Body of pancreas (tissue), 4 donors: ENCODE data around the gene KNTC1.

Source experiments
- CTCF ChIP-seq, 7 experiments: fragments of 450-650 bp in 4 of 7; fragments of 200-600 bp in 3 of 7; sonication (generic) in 3 of 7; IDR thresholded peaks; one replicate each; pipeline ENCODE4 v1.5.1; 2016 to 2019; ENCODE audit warnings: antibody characterized with exemption in 7 of 7
- POLR2A ChIP-seq, 3 donors: fragments of 450-650 bp; IDR thresholded peaks; one replicate each; pipeline ENCODE4 v1.6.1; 2016; ENCODE audit warnings: antibody characterized with exemption in 3 of 3, mild to moderate bottlenecking in 2 of 3

DNA sequence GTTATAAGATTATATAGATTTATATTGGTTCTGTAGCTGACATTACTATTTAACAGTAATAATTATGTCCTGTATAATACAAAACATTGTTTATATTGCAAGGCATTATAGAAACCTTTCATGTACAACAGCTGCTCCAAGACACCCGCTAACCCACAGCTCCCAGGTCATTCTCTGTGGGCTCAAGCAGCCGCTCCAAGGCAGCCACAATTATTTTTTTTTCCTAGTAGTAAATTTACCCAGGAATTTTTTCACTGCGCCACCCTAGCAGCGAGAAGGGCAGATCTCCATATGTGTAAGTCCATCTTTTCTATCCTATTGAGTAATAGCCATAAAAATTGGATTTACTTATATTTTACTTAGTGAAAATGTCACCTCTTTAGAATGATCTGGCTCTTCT is 36.3 kb downstream of the KNTC1 start:
- no peak for TF ChIP-seq CTCF (IDR thresholded peaks at IDR 0.05)
- no peak for TF ChIP-seq POLR2A (IDR thresholded peaks at IDR 0.05)
